ENCODE results near the gene UNKL. TPM values are rescaled to one million over a fixed set of nuclear protein-coding genes. Genes with fewer than 3 reads are reported as not detected.

The UNKL gene
- total RNA-seq, 1 experiment from 2014 or later, result 32.0 TPM

DNA sequence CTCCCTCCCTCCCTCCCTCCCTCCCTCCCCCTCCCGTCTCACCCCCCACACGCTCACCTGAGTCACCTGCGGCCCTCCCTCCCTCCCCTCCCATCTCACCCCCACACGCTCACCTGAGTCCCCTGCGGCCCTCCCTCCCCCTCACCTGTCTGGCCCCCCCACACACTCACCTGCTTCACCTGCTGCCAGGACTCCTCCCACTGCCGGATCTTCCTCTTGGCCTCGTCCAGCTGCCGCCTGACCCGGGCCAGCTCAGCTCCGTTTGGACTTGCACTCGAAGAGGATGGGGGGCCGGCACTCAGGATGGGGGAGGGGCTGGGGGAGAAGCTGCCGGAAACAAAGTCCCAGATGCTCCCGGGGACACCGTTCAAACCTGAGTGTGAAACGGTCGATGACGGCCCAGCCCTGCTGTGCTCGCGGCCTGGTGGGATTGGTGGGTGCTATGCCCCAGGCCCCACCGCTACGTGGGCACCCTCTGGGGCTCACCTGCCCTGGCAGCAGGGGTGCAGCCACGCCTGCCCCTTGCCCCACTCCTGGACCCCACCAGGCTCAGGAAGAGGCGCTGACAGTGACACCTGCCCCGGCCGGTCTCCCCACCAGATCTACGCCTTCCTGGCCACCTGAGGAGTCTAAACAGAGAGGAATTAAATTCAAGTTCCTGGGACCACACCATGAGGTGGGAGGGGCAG lies 46.9 kb downstream of the UNKL start:
- Histone ChIP-seq H3K4me2 (ENCODE audit: insufficient read depth, insufficient read length, low read length) (no peak overlapping the region), H4K91ac (ENCODE audit: insufficient read length, low read depth, low read length) (no peak overlapping the region), H3K9ac (ENCODE audit: extremely low read depth, insufficient read length, low read length) (no peak overlapping the region), H3K14ac (ENCODE audit: insufficient read depth, low read length) (no peak overlapping the region; the same call in 1 of the 2 replicates), H3K4ac (ENCODE audit: low read depth, low read length) (no peak overlapping the region), H3K56ac (ENCODE audit: insufficient read length, low read depth, low read length) (no peak overlapping the region), H4K5ac (ENCODE audit: insufficient read length, low read depth, low read length) (no peak overlapping the region), H3K27ac (ENCODE audit: insufficient read length, low read depth, low read length) (no peak overlapping the region), H3K9me3 (ENCODE audit: control insufficient read depth, low read depth, low read length) (no peaks in the 10 kb centered on the region), H2AFZ (ENCODE audit: low read length) (no peak overlapping the region), H2BK20ac (ENCODE audit: low read depth, low read length, poor library complexity, severe bottlenecking) (no peak overlapping the region), H4K20me1 (ENCODE audit: control insufficient read depth, insufficient read depth, insufficient read length) (no peaks in the 10 kb centered on the region), H3K23me2 (ENCODE audit: insufficient read length, low read depth, low read length, poor library complexity, severe bottlenecking) (no peaks in the 10 kb centered on the region), H3K79me2 (ENCODE audit: insufficient read depth, low read length) (no peaks in the 10 kb centered on the region), H3K18ac (ENCODE audit: insufficient read length, low read depth, low read length) (no peak overlapping the region), H3K23ac (ENCODE audit: insufficient read length, low read depth, low read length) (no peak overlapping the region), H3K27me3 (ENCODE audit: insufficient read depth, low read length) (no peaks in the 10 kb centered on the region), H2BK12ac (ENCODE audit: insufficient read length, low read depth, low read length) (no peak overlapping the region), H3K79me1 (ENCODE audit: insufficient read depth, low read depth, low read length, poor library complexity, severe bottlenecking) (no peaks in the 10 kb centered on the region), H2BK120ac (ENCODE audit: low read depth, low read length, poor library complexity, severe bottlenecking) (no peak overlapping the region), H2BK5ac (ENCODE audit: insufficient read length, low read length) (no peak overlapping the region), H2AK5ac (ENCODE audit: insufficient read length, low read length) (no peak overlapping the region), H2BK15ac (ENCODE audit: low read depth, low read length) (no peak overlapping the region), H3K4me1 (ENCODE audit: insufficient read depth, low read length) (no peaks in the 10 kb centered on the region), H3T11ph (ENCODE audit: low read length) (no peak overlapping the region), H4K8ac (replicated peaks; ENCODE audit: insufficient read length, low read depth, low read length) (no peak overlapping the region)
- no peaks in the 10 kb centered on the region for H3K27me3 Mint-ChIP-seq (ENCODE audit: low read depth)
- DNase-seq, result no peak
- no CpG with 5 or more reads among the region's 27 CpGs for WGBS (ENCODE audit: extremely low coverage, insufficient read length, low lambda C conversion rate)
- no peaks in the 10 kb centered on the region for H3K9me3 Mint-ChIP-seq
- peak overlapping the region in 1 of 3 experiments; percentile 74; a peak in 1 of 7 replicates for H3K27ac Mint-ChIP-seq
- no peaks in the 10 kb centered on the region for H3K4me1 Mint-ChIP-seq
- no peak overlapping the region for H3K4me3 Mint-ChIP-seq
- TF ChIP-seq, protein P1, sequence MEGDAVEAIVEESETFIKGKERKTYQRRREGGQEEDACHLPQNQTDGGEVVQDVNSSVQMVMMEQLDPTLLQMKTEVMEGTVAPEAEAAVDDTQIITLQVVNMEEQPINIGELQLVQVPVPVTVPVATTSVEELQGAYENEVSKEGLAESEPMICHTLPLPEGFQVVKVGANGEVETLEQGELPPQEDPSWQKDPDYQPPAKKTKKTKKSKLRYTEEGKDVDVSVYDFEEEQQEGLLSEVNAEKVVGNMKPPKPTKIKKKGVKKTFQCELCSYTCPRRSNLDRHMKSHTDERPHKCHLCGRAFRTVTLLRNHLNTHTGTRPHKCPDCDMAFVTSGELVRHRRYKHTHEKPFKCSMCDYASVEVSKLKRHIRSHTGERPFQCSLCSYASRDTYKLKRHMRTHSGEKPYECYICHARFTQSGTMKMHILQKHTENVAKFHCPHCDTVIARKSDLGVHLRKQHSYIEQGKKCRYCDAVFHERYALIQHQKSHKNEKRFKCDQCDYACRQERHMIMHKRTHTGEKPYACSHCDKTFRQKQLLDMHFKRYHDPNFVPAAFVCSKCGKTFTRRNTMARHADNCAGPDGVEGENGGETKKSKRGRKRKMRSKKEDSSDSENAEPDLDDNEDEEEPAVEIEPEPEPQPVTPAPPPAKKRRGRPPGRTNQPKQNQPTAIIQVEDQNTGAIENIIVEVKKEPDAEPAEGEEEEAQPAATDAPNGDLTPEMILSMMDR (conservative IDR thresholded peaks at IDR 0.05), result no peak
- H3K36me3 Mint-ChIP-seq (ENCODE audit: insufficient read depth in 1 of 3, low read depth in 3 of 3), result peaks cover 16 to 44% (median 36%) of the 10 kb centered on the region in 3 experiments; a peak in 6 of 7 replicates
